ENCODE measurements around the gene CTNNA3. TPM values are rescaled to one million over a fixed set of nuclear protein-coding genes. Genes with fewer than 3 reads are reported as not detected.

CTNNA3 gene
- polyA plus RNA-seq, 1 experiment, result 0.26 TPM

GRCh38 chr10:66505003-66505657 lies 1190.9 kb downstream of the CTNNA3 start:
- Histone ChIP-seq H3K27me3 (ENCODE audit: control insufficient read depth, insufficient read depth, low read length) (no peaks in the 10 kb centered on the region), H3K27ac (ENCODE audit: low read depth, low read length) (no peak overlapping the region), H3K9me3 (ENCODE audit: control insufficient read depth, insufficient read depth, low read length) (no peaks in the 10 kb centered on the region), H3K4me3 (ENCODE audit: low read depth, low read length) (no peak overlapping the region)
- ChIA-PET CTCF (no interaction called here), POLR2A (no interaction called here)
- TF ChIP-seq, protein P1, sequence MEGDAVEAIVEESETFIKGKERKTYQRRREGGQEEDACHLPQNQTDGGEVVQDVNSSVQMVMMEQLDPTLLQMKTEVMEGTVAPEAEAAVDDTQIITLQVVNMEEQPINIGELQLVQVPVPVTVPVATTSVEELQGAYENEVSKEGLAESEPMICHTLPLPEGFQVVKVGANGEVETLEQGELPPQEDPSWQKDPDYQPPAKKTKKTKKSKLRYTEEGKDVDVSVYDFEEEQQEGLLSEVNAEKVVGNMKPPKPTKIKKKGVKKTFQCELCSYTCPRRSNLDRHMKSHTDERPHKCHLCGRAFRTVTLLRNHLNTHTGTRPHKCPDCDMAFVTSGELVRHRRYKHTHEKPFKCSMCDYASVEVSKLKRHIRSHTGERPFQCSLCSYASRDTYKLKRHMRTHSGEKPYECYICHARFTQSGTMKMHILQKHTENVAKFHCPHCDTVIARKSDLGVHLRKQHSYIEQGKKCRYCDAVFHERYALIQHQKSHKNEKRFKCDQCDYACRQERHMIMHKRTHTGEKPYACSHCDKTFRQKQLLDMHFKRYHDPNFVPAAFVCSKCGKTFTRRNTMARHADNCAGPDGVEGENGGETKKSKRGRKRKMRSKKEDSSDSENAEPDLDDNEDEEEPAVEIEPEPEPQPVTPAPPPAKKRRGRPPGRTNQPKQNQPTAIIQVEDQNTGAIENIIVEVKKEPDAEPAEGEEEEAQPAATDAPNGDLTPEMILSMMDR (IDR thresholded peaks at IDR 0.05; ENCODE audit: low read depth, low read length), result no peak
- DNase-seq (ENCODE audit: low read depth, low spot score), result no peak

GRCh38 chr10:66501356-66501755 lies 1194.6 kb downstream of the CTNNA3 start:
- Histone ChIP-seq H3K4me3 (ENCODE audit: low read depth, low read length) (no peak overlapping the region), H3K27me3 (ENCODE audit: control insufficient read depth, insufficient read depth, low read length) (no peaks in the 10 kb centered on the region), H3K9me3 (ENCODE audit: control insufficient read depth, insufficient read depth, low read length) (no peaks in the 10 kb centered on the region), H3K27ac (ENCODE audit: low read depth, low read length) (no peak overlapping the region)
- POLR2A ChIA-PET, result no interaction called here
- CTCF ChIA-PET, result no interaction called here
- TF ChIP-seq, protein P1 (IDR thresholded peaks at IDR 0.05; ENCODE audit: low read depth, low read length), result no peak
- no peak for DNase-seq (ENCODE audit: low read depth, low spot score)

DNA sequence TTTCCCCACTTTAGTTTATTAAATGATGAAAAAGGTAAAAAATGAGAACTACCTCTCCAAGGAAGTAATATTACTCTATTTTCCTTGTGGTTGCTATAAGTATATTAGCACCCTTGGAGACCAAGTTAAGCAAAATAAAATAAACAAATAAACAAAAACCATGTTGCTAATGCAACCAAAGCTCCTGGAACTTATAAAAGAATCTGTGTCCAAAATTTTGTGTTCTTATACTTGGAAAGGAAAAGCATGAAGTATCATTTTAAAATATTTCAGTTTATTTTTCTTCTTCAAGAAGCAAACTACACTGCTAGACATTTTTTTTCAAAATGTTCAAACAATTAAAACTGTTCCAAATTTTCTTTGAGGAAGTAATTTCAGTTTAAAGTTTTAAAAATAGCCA lies 1212.0 kb downstream of the CTNNA3 start:
- no peak for DNase-seq (ENCODE audit: low read depth, low spot score)
- no peaks in the 10 kb centered on the region for H3K9me3 ChIP-seq (ENCODE audit: control insufficient read depth, insufficient read depth, low read length)
- no peak overlapping the region for H3K4me3 ChIP-seq (ENCODE audit: low read depth, low read length)
- H3K27me3 ChIP-seq (ENCODE audit: control insufficient read depth, insufficient read depth, low read length), result no peaks in the 10 kb centered on the region
- TF ChIP-seq, protein P1 (IDR thresholded peaks at IDR 0.05; ENCODE audit: low read depth, low read length), result no peak
- H3K27ac ChIP-seq (ENCODE audit: low read depth, low read length), result no peak overlapping the region
- CTCF ChIA-PET, result no interaction called here
- POLR2A ChIA-PET, result no interaction called here

DNA sequence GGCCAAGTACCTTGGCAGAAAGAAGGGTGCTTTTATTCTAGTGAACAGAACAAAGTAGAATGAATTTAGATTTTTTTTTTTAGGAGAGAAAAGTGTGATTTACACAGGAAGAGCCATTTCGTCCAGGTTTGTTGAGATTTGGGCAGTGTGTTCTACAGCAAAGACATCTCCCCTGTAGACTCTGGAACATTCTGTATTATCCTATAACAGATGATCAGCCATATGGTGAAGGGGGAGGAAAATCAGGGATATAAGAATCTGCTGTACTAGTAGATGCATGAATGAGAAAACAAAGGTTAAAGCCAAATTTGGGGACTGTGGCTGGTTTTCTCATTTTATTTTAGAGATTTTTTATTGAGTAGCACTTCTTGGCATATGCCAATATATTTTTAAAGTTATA lies 1223.8 kb downstream of the CTNNA3 start:
- Histone ChIP-seq H3K27me3 (ENCODE audit: control insufficient read depth, insufficient read depth, low read length) (no peaks in the 10 kb centered on the region), H3K9me3 (ENCODE audit: control insufficient read depth, insufficient read depth, low read length) (no peaks in the 10 kb centered on the region), H3K4me3 (ENCODE audit: low read depth, low read length) (no peak overlapping the region), H3K27ac (ENCODE audit: low read depth, low read length) (no peak overlapping the region)
- no peak for DNase-seq (ENCODE audit: low read depth, low spot score)
- ChIA-PET CTCF (no interaction called here), POLR2A (no interaction called here)
- TF ChIP-seq, protein P1 (IDR thresholded peaks at IDR 0.05; ENCODE audit: low read depth, low read length), result no peak

GRCh38 chr10:66467042-66467441 lies 1229.0 kb downstream of the CTNNA3 start:
- Histone ChIP-seq H3K4me3 (ENCODE audit: low read depth, low read length) (no peak overlapping the region), H3K9me3 (ENCODE audit: control insufficient read depth, insufficient read depth, low read length) (no peaks in the 10 kb centered on the region), H3K27me3 (ENCODE audit: control insufficient read depth, insufficient read depth, low read length) (no peaks in the 10 kb centered on the region), H3K27ac (ENCODE audit: low read depth, low read length) (no peak overlapping the region)
- TF ChIP-seq, protein P1 (IDR thresholded peaks at IDR 0.05; ENCODE audit: low read depth, low read length), result no peak
- ChIA-PET POLR2A (no interaction called here), CTCF (no interaction called here)
- no peak for DNase-seq (ENCODE audit: low read depth, low spot score)
